Peyer's patch (tissue), 4 donors: ENCODE data around the gene MLF2.

Source experiments
- POLR2A ChIP-seq, 2 donors: fragments of 450-650 bp; IDR thresholded peaks; one replicate each; pipeline ENCODE4 v1.5.1; 2017; ENCODE audit warnings: antibody characterized with exemption in 2 of 2, mild to moderate bottlenecking in 2 of 2, moderate library complexity in 2 of 2
- TF ChIP-seq, protein P1 (sequence below), 6 experiments: fragments of 450-650 bp in 4 of 6; fragments of 200-600 bp in 2 of 6; sonication (generic) in 1 of 6; IDR thresholded peaks; one replicate each; pipeline ENCODE4 v1.5.1; 2017 to 2019; ENCODE audit warnings: antibody characterized with exemption in 6 of 6, mild to moderate bottlenecking in 3 of 6, moderate library complexity in 1 of 6

DNA sequence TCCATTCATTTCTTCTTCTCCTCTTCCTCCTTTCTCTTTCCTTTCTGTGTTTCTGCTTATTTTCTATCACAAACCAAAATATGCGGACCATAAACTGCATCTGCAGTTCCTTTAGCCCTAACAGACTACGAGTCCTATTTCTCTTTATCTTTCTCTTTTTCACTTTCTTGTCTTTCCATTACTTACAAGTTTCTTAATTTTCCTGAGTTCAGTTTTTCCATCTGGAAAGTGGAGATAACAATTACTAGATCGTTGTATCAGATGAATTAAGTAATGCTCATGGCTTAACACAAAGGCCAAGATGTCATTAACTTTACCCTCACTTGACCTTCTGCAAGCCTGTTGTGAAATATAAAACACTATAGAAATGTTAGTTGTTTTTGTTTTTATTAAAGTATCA is 30.1 kb downstream of the MLF2 start:
- TF ChIP-seq, protein P1, sequence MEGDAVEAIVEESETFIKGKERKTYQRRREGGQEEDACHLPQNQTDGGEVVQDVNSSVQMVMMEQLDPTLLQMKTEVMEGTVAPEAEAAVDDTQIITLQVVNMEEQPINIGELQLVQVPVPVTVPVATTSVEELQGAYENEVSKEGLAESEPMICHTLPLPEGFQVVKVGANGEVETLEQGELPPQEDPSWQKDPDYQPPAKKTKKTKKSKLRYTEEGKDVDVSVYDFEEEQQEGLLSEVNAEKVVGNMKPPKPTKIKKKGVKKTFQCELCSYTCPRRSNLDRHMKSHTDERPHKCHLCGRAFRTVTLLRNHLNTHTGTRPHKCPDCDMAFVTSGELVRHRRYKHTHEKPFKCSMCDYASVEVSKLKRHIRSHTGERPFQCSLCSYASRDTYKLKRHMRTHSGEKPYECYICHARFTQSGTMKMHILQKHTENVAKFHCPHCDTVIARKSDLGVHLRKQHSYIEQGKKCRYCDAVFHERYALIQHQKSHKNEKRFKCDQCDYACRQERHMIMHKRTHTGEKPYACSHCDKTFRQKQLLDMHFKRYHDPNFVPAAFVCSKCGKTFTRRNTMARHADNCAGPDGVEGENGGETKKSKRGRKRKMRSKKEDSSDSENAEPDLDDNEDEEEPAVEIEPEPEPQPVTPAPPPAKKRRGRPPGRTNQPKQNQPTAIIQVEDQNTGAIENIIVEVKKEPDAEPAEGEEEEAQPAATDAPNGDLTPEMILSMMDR (IDR thresholded peaks at IDR 0.05) = no peak
- no peak for TF ChIP-seq POLR2A (IDR thresholded peaks at IDR 0.05)
